Spleen (tissue), 11 donors: Measurements from ENCODE around the gene CAMK2B. TPM values are rescaled to one million over a fixed set of nuclear protein-coding genes. Genes with fewer than 3 reads are reported as not detected.

ENCODE experiments used
- DNase-seq: peaks from one replicate; pipeline ENCODE4 v3.0.0-alpha.2; 2020
- H3K27ac ChIP-seq, 8 donors: fragments of 200-600 bp; sonication (generic) in 7 of 8; 1 replicate in 4 of 8; 2 replicates in 4 of 8; pipeline versions ENCODE4 v1.5.0 to v1.8.0; 2016 to 2021; ENCODE audit warnings: inconsistent platforms in 4 of 8, mild to moderate bottlenecking in 4 of 8, moderate library complexity in 1 of 8
- H3K27me3 ChIP-seq, 7 donors: fragments of 200-600 bp; sonication (generic) in 6 of 7; replicated peaks in 1 of 7; 1 replicate in 4 of 7; 2 replicates in 3 of 7; pipeline versions ENCODE4 v1.5.0 to v1.8.0; 2016 to 2021; ENCODE audit warnings: inconsistent platforms in 3 of 7, mild to moderate bottlenecking in 1 of 7
- H3K36me3 ChIP-seq, 6 donors: fragments of 200-600 bp; sonication (generic) in 5 of 6; 1 replicate in 4 of 6; 2 replicates in 2 of 6; pipeline versions ENCODE4 v1.5.0 to v1.8.0; 2016 to 2021; ENCODE audit warnings: inconsistent platforms in 2 of 6
- H3K4me1 ChIP-seq, 6 donors: fragments of 200-600 bp; sonication (generic) in 5 of 6; 1 replicate in 3 of 6; 2 replicates in 3 of 6; pipeline versions ENCODE4 v1.5.0 to v1.8.0; 2016 to 2021; ENCODE audit warnings: inconsistent platforms in 3 of 6
- H3K4me3 ChIP-seq, 8 donors: fragments of 200-600 bp; sonication (generic) in 7 of 8; 1 replicate in 4 of 8; 2 replicates in 4 of 8; pipeline versions ENCODE4 v1.5.0 to v1.8.0; 2016 to 2021; ENCODE audit warnings: inconsistent platforms in 4 of 8, mild to moderate bottlenecking in 4 of 8, moderate library complexity in 2 of 8
- H3K9me3 ChIP-seq, 8 donors: fragments of 200-600 bp; sonication (generic) in 7 of 8; 1 replicate in 4 of 8; 2 replicates in 4 of 8; pipeline versions ENCODE4 v1.5.0 to v1.8.0; 2016 to 2021; ENCODE audit warnings: inconsistent platforms in 4 of 8
- CTCF ChIP-seq, 11 experiments: fragments of 200-600 bp in 7 of 11; fragments of 450-650 bp in 4 of 11; sonication (generic) in 4 of 11; IDR thresholded peaks in 8 of 11; conservative IDR thresholded peaks in 3 of 11; 1 replicate in 7 of 11; 2 replicates in 4 of 11; pipeline versions ENCODE4 v1.4.0 to v1.8.0; 2016 to 2021; ENCODE audit warnings: antibody characterized with exemption in 11 of 11, inconsistent platforms in 4 of 11, mild to moderate bottlenecking in 1 of 11
- POLR2A ChIP-seq, 3 donors: fragments of 450-650 bp; IDR thresholded peaks; one replicate each; pipeline ENCODE4 v1.5.1; 2017; ENCODE audit warnings: antibody characterized with exemption in 3 of 3, mild to moderate bottlenecking in 1 of 3
- POLR2AphosphoS5 ChIP-seq, 3 donors: sonication (generic); formaldehyde crosslinking; IDR thresholded peaks; one replicate each; pipeline ENCODE4 v1.5.1; 2017; ENCODE audit warnings: antibody characterized with exemption in 3 of 3
- WGBS, 5 donors: extraction: QIAGEN DNeasy Blood & Tissue Kit in 3 of 5; methylation state at CpG; one replicate each; pipeline versions ENCODE4 v1.1.5 to v1.1.7; 2013 to 2018; 5-methylcytosine and 5-hydroxymethylcytosine counted together
- intact Hi-C: fragments of 100-400 bp; cut with DNase I; formaldehyde crosslinking; loops from one replicate; pipeline ENCODE4 v1.15.0; 2023; ENCODE audit warnings: low total_unique reads
- polyA plus RNA-seq, 3 donors: library from polyadenylated mRNA; stranded (reverse); fragments of 200-250 nt; gene quantifications; one replicate each; pipeline ENCODE4 v1.2.1, GENCODE V29; 2013
- total RNA-seq, 7 donors: library from RNA; depleted of rRNA in 3 of 7; stranded (reverse); fragments of >200 nt in 3 of 7; fragmentation: NEBNext Ultra II Directional in 4 of 7; extraction: Animal tissue kit (Norgen Biotek cat#: 25700) in 4 of 7; gene quantifications; one replicate each; pipeline versions ENCODE4 v1.1.0 to v1.2.1, GENCODE V29; 2016 to 2021
- donor health status: healthy with polysubstance abuse.
- donor health status: DM: no; HTN: no; CAD: no; lungs with moderate emphysema.
- donor health status: DM: no; HTN: no; CAD: no.
- donor health status: Bipolar disorder and iron deficiency.
- donor health status: healthy.
- donor health status: DM: no; HTN: no; CAD: no.
- donor health status: DM: yes; HTN: yes; CAD: no.

CAMK2B gene
- total and polyA plus RNA-seq, 10 donors, result 0.20 to 2.9 (median 0.61) TPM; not detected in 2

GRCh38 chr7:44191171-44191570 is 134.2 kb downstream of the CAMK2B start:
- Histone ChIP-seq H3K4me1 (peaks cover 0 to 2% (median 0%) of the 10 kb centered on the region in 6 donors), H3K27me3 (peaks cover 0 to 8% (median 0%) of the 10 kb centered on the region in 7 donors), H3K4me3 (no peak overlapping the region), H3K9me3 (no peaks in the 10 kb centered on the region), H3K36me3 (no peaks in the 10 kb centered on the region), H3K27ac (no peak overlapping the region)
- no peak for TF ChIP-seq POLR2AphosphoS5 (IDR thresholded peaks at IDR 0.05)
- TF ChIP-seq POLR2A (IDR thresholded peaks at IDR 0.05), result no peak
- no peak for TF ChIP-seq CTCF (IDR thresholded peaks at IDR 0.05 in 8 of 11, conservative IDR thresholded peaks at IDR 0.05 in 3 of 11)
- no peak for DNase-seq
- 83 to 89% (median 86%) methylated on average over 5 of the region's 5 CpGs for WGBS, 5 donors
- intact Hi-C loops, result no loop called here

GRCh38 chr7:44189993-44190872 is 135.2 kb downstream of the CAMK2B start:
- H3K27ac ChIP-seq, result no peak overlapping the region
- no peak for DNase-seq
- no peak overlapping the region for H3K4me3 ChIP-seq
- peaks cover 0 to 8% (median 0%) of the 10 kb centered on the region in 7 donors for H3K27me3 ChIP-seq
- intact Hi-C loops, result no loop called here
- no peaks in the 10 kb centered on the region for H3K4me1 ChIP-seq
- H3K36me3 ChIP-seq, result no peaks in the 10 kb centered on the region
- 66 to 85% (median 78%) methylated on average over 12 to 14 of the region's 14 CpGs for WGBS, 5 donors
- no peak for TF ChIP-seq POLR2A (IDR thresholded peaks at IDR 0.05)
- no peak for TF ChIP-seq CTCF (IDR thresholded peaks at IDR 0.05 in 8 of 11, conservative IDR thresholded peaks at IDR 0.05 in 3 of 11)
- H3K9me3 ChIP-seq, result no peaks in the 10 kb centered on the region

- DNase-seq, result no peak
- H3K9me3 ChIP-seq, result no peaks in the 10 kb centered on the region
Measured at GRCh38 chr7:44189286-44189992, 136.0 kb downstream of the CAMK2B start, which contains the start of gene GCK. Gene GCK, minus strand, starts transcription at chr7:44189439. Its CDS starts 486 bp downstream, at chr7:44188953.

More at GRCh38 chr7:44189286-44189992, 136.0 kb downstream of the CAMK2B start, which contains the start of gene GCK:
- H3K27me3 ChIP-seq, result peaks cover 0 to 8% (median 0%) of the 10 kb centered on the region in 7 donors
- WGBS, 5 donors, result 87 to 92% (median 89%) methylated on average over 4 to 11 of the region's 11 CpGs
- intact Hi-C loops, result no loop called here
- H3K4me1 ChIP-seq, result no peaks in the 10 kb centered on the region
- H3K4me3 ChIP-seq, result no peak within 1 kb of the TSS
- no peak for TF ChIP-seq POLR2AphosphoS5 (IDR thresholded peaks at IDR 0.05)
- TF ChIP-seq POLR2A (IDR thresholded peaks at IDR 0.05), result no peak
- no peak for TF ChIP-seq CTCF (IDR thresholded peaks at IDR 0.05 in 8 of 11, conservative IDR thresholded peaks at IDR 0.05 in 3 of 11)
- no peak within 1 kb of the TSS for H3K27ac ChIP-seq
- no peaks in the 10 kb centered on the region for H3K36me3 ChIP-seq
